CD4-positive, alpha-beta T cell (primary cell): ENCODE data around the gene CEP112. TPM values are rescaled to one million over a fixed set of nuclear protein-coding genes. Genes with fewer than 3 reads are reported as not detected.

ENCODE experiments used
- ATAC-seq: fragments of 200-7000 bp; cut with Tn5 transposase; one replicate; pipeline ENCODE4 v1.10.0; 2022; ENCODE audit warnings: mild to moderate bottlenecking; ENCODE audit not compliant: poor library complexity
- CTCF ChIA-PET: fragments of 350-600 bp; sonication (Branson Sonifier 250); formaldehyde crosslinking; loops from one replicate; lab custom pipeline; 2021; ENCODE audit warnings: antibody characterized with exemption, inconsistent platforms; lab: Charles Lee
- POLR2A ChIA-PET: fragments of 350-600 bp; sonication (Branson Sonifier 250); formaldehyde crosslinking; loops from one replicate; lab custom pipeline; 2021; ENCODE audit warnings: antibody characterized with exemption, inconsistent platforms; lab: Charles Lee
- DNase-seq, 14 experiments: peaks; one replicate each; pipeline ENCODE4 v3.0.0-alpha.2; 2013 to 2020; ENCODE audit warnings: mixed read lengths in 2 of 14
- H3K27ac ChIP-seq, 2 donors: one replicate each; pipeline versions ENCODE4 v1.5.1 to v1.7.0; 2013; ENCODE audit warnings: low read length in 2 of 2, low read depth in 1 of 2, mild to moderate bottlenecking in 1 of 2
- H3K27me3 ChIP-seq, 2 experiments: 1 replicate in 1 of 2; 2 replicates in 1 of 2; pipeline versions ENCODE4 v1.6.1 to v1.7.0; 2013; ENCODE audit warnings: low read length in 2 of 2, control low read depth in 1 of 2, mild to moderate bottlenecking in 1 of 2, moderate library complexity in 1 of 2; ENCODE audit not compliant: insufficient read depth in 2 of 2, control insufficient read depth in 1 of 2
- H3K36me3 ChIP-seq: one replicate; pipeline ENCODE4 v1.6.1; 2013; ENCODE audit warnings: low read length, control low read depth; ENCODE audit not compliant: insufficient read depth
- H3K4me1 ChIP-seq: one replicate; pipeline ENCODE4 v1.6.1; 2013; ENCODE audit warnings: low read length, control low read depth; ENCODE audit not compliant: insufficient read depth
- H3K4me3 ChIP-seq: one replicate; pipeline ENCODE4 v1.5.1; 2013; ENCODE audit warnings: mild to moderate bottlenecking, low read length, moderate library complexity
- H3K9me3 ChIP-seq, 2 experiments: 1 replicate in 1 of 2; 2 replicates in 1 of 2; pipeline versions ENCODE4 v1.6.1 to v1.7.0; 2013; ENCODE audit warnings: low read length in 2 of 2, mild to moderate bottlenecking in 2 of 2, control low read depth in 1 of 2, moderate library complexity in 1 of 2; ENCODE audit not compliant: control insufficient read depth in 1 of 2, insufficient read depth in 1 of 2
- H3K27ac Mint-ChIP-seq: one replicate; pipeline ENCODE4 v1.8.0; 2020; ENCODE audit warnings: mixed read lengths
- H3K27me3 Mint-ChIP-seq: one replicate; pipeline ENCODE4 v1.8.0; 2021; ENCODE audit warnings: mixed read lengths
- H3K36me3 Mint-ChIP-seq: one replicate; pipeline ENCODE4 v1.8.0; 2021; ENCODE audit warnings: low read depth, mixed read lengths
- H3K4me1 Mint-ChIP-seq: one replicate; pipeline ENCODE4 v1.8.0; 2021; ENCODE audit warnings: low read depth, mixed read lengths
- H3K4me3 Mint-ChIP-seq: one replicate; pipeline ENCODE4 v1.8.0; 2020; ENCODE audit warnings: mild to moderate bottlenecking, mixed read lengths
- H3K9me3 Mint-ChIP-seq: one replicate; pipeline ENCODE4 v1.8.0; 2020; ENCODE audit warnings: mixed read lengths
- CTCF ChIP-seq: fragments of 200-600 bp; IDR thresholded peaks from one replicate; pipeline ENCODE4 v1.8.0; 2022; ENCODE audit warnings: antibody characterized with exemption, mild to moderate bottlenecking
- intact Hi-C, 2 experiments: fragments of 100-400 bp; cut with DNase I in 1 of 2; cut with micrococcal nuclease in 1 of 2; formaldehyde crosslinking; loops; one replicate each; pipeline versions ENCODE4 v1.15.1 to v1.9.0; 2023 to 2025; cut with DNase I, micrococcal nuclease
- total RNA-seq, 174 experiments: library from RNA in 2 of 174; stranded (reverse) in 2 of 174; gene quantifications; one replicate each; pipeline ENCODE4 v1.2.3 and lab custom pipeline; 2021 to 2026

Gene CEP112
- total RNA-seq, 2 experiments from 2014 or later = 1.6 to 2.2 TPM

DNA sequence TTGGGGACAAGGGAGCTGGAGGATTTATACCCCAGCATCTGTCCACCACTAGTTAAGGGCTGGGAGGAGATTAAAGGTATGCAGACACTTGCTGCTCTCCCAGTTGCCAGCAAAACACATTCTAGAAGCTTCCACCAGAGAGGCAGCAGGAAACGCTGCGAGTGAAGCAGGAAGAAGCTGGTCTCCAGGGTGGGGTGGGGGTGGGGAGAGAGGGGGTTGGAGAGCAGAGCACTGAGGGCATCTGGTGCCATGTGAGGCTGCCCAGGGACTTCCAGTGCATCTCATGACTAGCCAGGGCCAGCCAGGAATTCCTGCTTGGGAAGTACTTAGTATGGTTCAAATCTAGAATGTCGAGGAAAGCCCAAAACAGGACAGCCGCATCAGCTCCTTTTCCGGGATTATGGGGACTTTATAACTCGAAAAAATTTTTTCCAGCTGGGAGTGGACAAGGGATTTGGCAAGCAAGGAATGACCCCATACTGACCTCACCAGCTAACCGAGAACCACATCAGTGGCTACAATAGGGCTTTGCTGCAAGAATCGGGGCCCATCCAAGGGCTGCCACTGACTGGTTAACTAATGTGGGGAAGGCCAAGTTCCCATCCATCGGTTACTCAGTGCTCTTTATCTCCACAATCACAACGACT lies 604.3 kb downstream of the CEP112 start:
- H3K4me1 Mint-ChIP-seq = peaks cover 47% of the 10 kb centered on the region
- H3K9me3 Mint-ChIP-seq = no peaks in the 10 kb centered on the region
- no peak for TF ChIP-seq CTCF
- Histone ChIP-seq H3K27ac (no peak overlapping the region), H3K9me3 (peaks cover 0 to 6% of the 10 kb centered on the region in 2 experiments), H3K4me1 (peaks cover 30% of the 10 kb centered on the region), H3K36me3 (no peaks in the 10 kb centered on the region), H3K4me3 (no peak overlapping the region), H3K27me3 (no peaks in the 10 kb centered on the region)
- H3K4me3 Mint-ChIP-seq = no peak overlapping the region
- CTCF ChIA-PET = no interaction called here
- intact Hi-C loops = no loop called here
- H3K27ac Mint-ChIP-seq = peak overlapping the region; percentile 8
- POLR2A ChIA-PET = interaction anchor here (1.0 kb wide), 1 partner anchor 156 kb away, joined by 4 read pairs; no protein-coding TSS in a partner anchor
- no peak for ATAC-seq
- no peaks in the 10 kb centered on the region for H3K36me3 Mint-ChIP-seq
- no peaks in the 10 kb centered on the region for H3K27me3 Mint-ChIP-seq
- DNase-seq = no peak

- Histone ChIP-seq H3K36me3 (no peaks in the 10 kb centered on the region), H3K4me3 (no peak overlapping the region), H3K4me1 (peaks cover 30% of the 10 kb centered on the region), H3K27ac (no peak overlapping the region), H3K9me3 (peaks cover 0 to 6% of the 10 kb centered on the region in 2 experiments), H3K27me3 (no peaks in the 10 kb centered on the region)
- Mint-ChIP-seq H3K27me3 (no peaks in the 10 kb centered on the region), H3K27ac (peak overlapping the region; percentile 8), H3K9me3 (no peaks in the 10 kb centered on the region), H3K4me3 (no peak overlapping the region), H3K36me3 (no peaks in the 10 kb centered on the region), H3K4me1 (peaks cover 51% of the 10 kb centered on the region)
- DNase-seq (no peak), ATAC-seq (no peak)
- intact Hi-C loops = no loop called here
- no peak for TF ChIP-seq CTCF
- ChIA-PET CTCF (no interaction called here), POLR2A (interaction anchor here (0.8 to 1.0 kb wide), 2 partner anchors 29 to 156 kb away, joined by 3 to 4 read pairs; no protein-coding TSS in a partner anchor)
Observed at GRCh38 chr17:65586899-65587298, 605.0 kb downstream of the CEP112 start.

Other genes with a start within 250 kb of the CEP112 start
- gene APOH, start 37.3 kb upstream of the CEP112 start, total RNA-seq = not detected
- 10 to 100 TPM; 84.8 to 88.6 TPM for gene PRKCA, start 110.5 kb upstream of the CEP112 start, total RNA-seq